Measurements from ENCODE around the gene HSD11B2. TPM values are rescaled to one million over a fixed set of nuclear protein-coding genes. Genes with fewer than 3 reads are reported as not detected.

The HSD11B2 gene
- total and polyA plus RNA-seq, 2 donors (not counting 3 experiments of a cell fraction or from before 2014, with no cell fraction given) = 0.10 TPM; not detected in 1

DNA sequence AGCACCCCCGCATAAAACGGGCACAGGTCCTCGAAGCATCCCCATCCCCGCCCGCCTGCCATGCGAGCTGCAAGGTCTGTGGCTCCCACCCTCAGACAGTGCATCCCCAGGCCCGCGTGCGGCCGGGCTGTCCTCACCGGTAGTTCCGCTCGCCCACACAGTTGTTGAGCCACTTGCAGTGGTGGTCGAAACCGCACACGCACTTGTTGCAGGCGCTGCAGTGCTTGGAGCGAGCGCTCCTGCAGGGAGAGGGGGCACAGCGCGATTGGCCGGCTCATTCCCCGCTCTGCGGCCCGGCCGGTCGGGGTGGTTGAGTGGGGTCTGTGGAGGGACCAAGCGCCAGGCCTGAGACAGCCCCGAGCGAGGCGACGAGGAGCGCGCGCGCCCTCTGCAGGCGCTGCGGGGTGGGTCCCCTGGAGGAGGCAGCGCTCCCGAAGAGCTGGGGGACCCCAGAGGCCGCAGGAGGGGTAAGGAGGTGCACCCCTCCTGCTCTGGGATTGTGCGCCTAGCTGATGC, 31.6 kb upstream of the HSD11B2 start:
- FAIRE-seq = peak; percentile 68
- dilution Hi-C loops (cut with MboI; ENCODE audit: extremely low pct_ligation_motif_present, low sequenced_read_pairs) = no loop called here

More for the DNA sequence above, 31.6 kb upstream of the HSD11B2 start:
- no peaks in the 10 kb centered on the region for H3K79me2 ChIP-seq (ENCODE audit: control insufficient read depth, insufficient read depth, low read length)
- no peaks in the 10 kb centered on the region for H3K36me3 ChIP-seq (ENCODE audit: control insufficient read depth in 2 of 2, extremely low read depth in 1 of 2, insufficient read depth in 2 of 2, low read length in 2 of 2)
- ChIA-PET CTCF (interaction anchor here (0.5 to 4.1 kb wide), 64 partner anchors 9 to 507 kb away, joined by 3 to 65 read pairs (median 5); partner anchors contain the start of genes EXOC3L1, HSD11B2, KCTD19 and LRRC36), POLR2A (no interaction called here)
- H3K9me1 ChIP-seq (replicated peaks; ENCODE audit: control insufficient read depth, extremely low read depth, insufficient read depth, low read length) = no peaks in the 10 kb centered on the region
- TF ChIP-seq, protein P1, sequence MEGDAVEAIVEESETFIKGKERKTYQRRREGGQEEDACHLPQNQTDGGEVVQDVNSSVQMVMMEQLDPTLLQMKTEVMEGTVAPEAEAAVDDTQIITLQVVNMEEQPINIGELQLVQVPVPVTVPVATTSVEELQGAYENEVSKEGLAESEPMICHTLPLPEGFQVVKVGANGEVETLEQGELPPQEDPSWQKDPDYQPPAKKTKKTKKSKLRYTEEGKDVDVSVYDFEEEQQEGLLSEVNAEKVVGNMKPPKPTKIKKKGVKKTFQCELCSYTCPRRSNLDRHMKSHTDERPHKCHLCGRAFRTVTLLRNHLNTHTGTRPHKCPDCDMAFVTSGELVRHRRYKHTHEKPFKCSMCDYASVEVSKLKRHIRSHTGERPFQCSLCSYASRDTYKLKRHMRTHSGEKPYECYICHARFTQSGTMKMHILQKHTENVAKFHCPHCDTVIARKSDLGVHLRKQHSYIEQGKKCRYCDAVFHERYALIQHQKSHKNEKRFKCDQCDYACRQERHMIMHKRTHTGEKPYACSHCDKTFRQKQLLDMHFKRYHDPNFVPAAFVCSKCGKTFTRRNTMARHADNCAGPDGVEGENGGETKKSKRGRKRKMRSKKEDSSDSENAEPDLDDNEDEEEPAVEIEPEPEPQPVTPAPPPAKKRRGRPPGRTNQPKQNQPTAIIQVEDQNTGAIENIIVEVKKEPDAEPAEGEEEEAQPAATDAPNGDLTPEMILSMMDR (IDR thresholded peaks at IDR 0.05; ENCODE audit: extremely low read depth in 1 of 2, insufficient read depth in 1 of 2, low read depth in 1 of 2, low read length in 2 of 2) = peak; percentile 88 to 96
- TF ChIP-seq, protein P2, sequence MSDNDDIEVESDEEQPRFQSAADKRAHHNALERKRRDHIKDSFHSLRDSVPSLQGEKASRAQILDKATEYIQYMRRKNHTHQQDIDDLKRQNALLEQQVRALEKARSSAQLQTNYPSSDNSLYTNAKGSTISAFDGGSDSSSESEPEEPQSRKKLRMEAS (IDR thresholded peaks at IDR 0.05; ENCODE audit: insufficient read depth, insufficient read length) = no peak
- TF ChIP-seq POLR2AphosphoS5 (IDR thresholded peaks at IDR 0.05; ENCODE audit: insufficient read depth, low read depth, low read length) = no peak
- H2AFZ ChIP-seq (ENCODE audit: low read depth, low read length) = peak overlapping the region; percentile 9
- no peak overlapping the region for H3K27ac ChIP-seq (ENCODE audit: insufficient read depth, low read depth, low read length)
- H3K4me1 ChIP-seq (ENCODE audit: control insufficient read depth, extremely low read depth, insufficient read depth, low read length) = peaks cover 1% of the 10 kb centered on the region
- H3K4me2 ChIP-seq (ENCODE audit: insufficient read depth, low read length) = no peak overlapping the region
- no peak overlapping the region for H3K4me3 ChIP-seq (replicated peaks in 1 of 3; ENCODE audit: insufficient read depth in 1 of 3, low read depth in 1 of 3, low read length in 3 of 3)
- DNase-seq (ENCODE audit: low read depth, low spot score) = peak; percentile 47
- intact Hi-C loops (cut with micrococcal nuclease) = loop anchor here (1.0 to 10.0 kb wide), 4 partner anchors 27 to 444 kb away; partner anchors contain the start of genes E2F4, ELMO3 and EXOC3L1
- BruUV-seq (replicated peaks) = no TSS peak
- H3K9ac ChIP-seq (replicated peaks; ENCODE audit: extremely low read depth, insufficient read depth, low read length) = no peak overlapping the region
- H3K27me3 ChIP-seq (ENCODE audit: control insufficient read depth in 2 of 2, insufficient read depth in 2 of 2, low read length in 2 of 2) = peaks cover 5 to 6% of the 10 kb centered on the region in 2 experiments
- no peaks in the 10 kb centered on the region for H4K20me1 ChIP-seq (replicated peaks; ENCODE audit: control insufficient read depth, extremely low read depth, insufficient read depth, low read length)
- H3K9me3 ChIP-seq (replicated peaks; ENCODE audit: control insufficient read depth, insufficient read depth, low read length) = no peaks in the 10 kb centered on the region
